Globus pallidus (tissue), 1 donor: ENCODE data around the gene JPH3.
"Not testable (repeated sequence)": the region's sequence is repeated elsewhere in the genome, so short reads cannot be mapped to it uniquely, and the experiment has no call there.

Source experiments
- DNase-seq: peaks from one replicate; pipeline ENCODE4 v3.0.0-alpha.2; 2015; ENCODE audit warnings: low spot score

The JPH3 gene

GRCh38 chr16:87654826-87655225 is 52.5 kb downstream of the JPH3 start:
- DNase-seq = no peak

- DNase-seq = no peak
Measured at GRCh38 chr16:87656328-87656727, 54.0 kb downstream of the JPH3 start.

- no peak for DNase-seq
Measured at GRCh38 chr16:87657621-87658192, 55.4 kb downstream of the JPH3 start.

GRCh38 chr16:87658564-87659225 is 56.4 kb downstream of the JPH3 start:
- no peak for DNase-seq

GRCh38 chr16:87661561-87661960 is 59.3 kb downstream of the JPH3 start:
- no peak for DNase-seq

- DNase-seq = no peak
Measured at GRCh38 chr16:87662254-87663204, 60.2 kb downstream of the JPH3 start.

GRCh38 chr16:87664792-87665191 is 62.5 kb downstream of the JPH3 start:
- no peak for DNase-seq

- DNase-seq = no peak
Measured at GRCh38 chr16:87665193-87665592, 62.9 kb downstream of the JPH3 start.

- DNase-seq = no peak
Measured at GRCh38 chr16:87666919-87667318, 64.6 kb downstream of the JPH3 start.

- DNase-seq = no peak
Measured at GRCh38 chr16:87667443-87667842, 65.1 kb downstream of the JPH3 start.

GRCh38 chr16:87667946-87668345 is 65.6 kb downstream of the JPH3 start:
- DNase-seq = no peak

- no peak for DNase-seq
Measured at GRCh38 chr16:87669672-87670071, 67.4 kb downstream of the JPH3 start.

GRCh38 chr16:87671221-87671620 is 68.9 kb downstream of the JPH3 start:
- no peak for DNase-seq

GRCh38 chr16:87671715-87672270 is 69.5 kb downstream of the JPH3 start:
- no peak for DNase-seq

- DNase-seq = no peak
Measured at GRCh38 chr16:87674419-87674818, 72.1 kb downstream of the JPH3 start.

- DNase-seq = no peak
Measured at GRCh38 chr16:87675111-87675719, 72.9 kb downstream of the JPH3 start.

- no peak for DNase-seq
Measured at GRCh38 chr16:87677830-87678229, 75.5 kb downstream of the JPH3 start.

- DNase-seq = no peak
Measured at GRCh38 chr16:87678618-87679017, 76.3 kb downstream of the JPH3 start.

- DNase-seq = no peak
Measured at GRCh38 chr16:87679593-87680271, 77.4 kb downstream of the JPH3 start.

GRCh38 chr16:87680272-87680644 is 78.0 kb downstream of the JPH3 start:
- no peak for DNase-seq

- DNase-seq = not testable (repeated sequence)
Measured at GRCh38 chr16:87681051-87681602, 78.8 kb downstream of the JPH3 start.
